ENCODE measurements around the gene CHI3L1. TPM values are rescaled to one million over a fixed set of nuclear protein-coding genes. Genes with fewer than 3 reads are reported as not detected.
A peak's percentile ranks its signal among the peaks of the same experiment; 100 is the strongest.

Gene CHI3L1
- total RNA-seq, 2 donors from 2014 or later: 0.68 to 5.0 TPM

DNA sequence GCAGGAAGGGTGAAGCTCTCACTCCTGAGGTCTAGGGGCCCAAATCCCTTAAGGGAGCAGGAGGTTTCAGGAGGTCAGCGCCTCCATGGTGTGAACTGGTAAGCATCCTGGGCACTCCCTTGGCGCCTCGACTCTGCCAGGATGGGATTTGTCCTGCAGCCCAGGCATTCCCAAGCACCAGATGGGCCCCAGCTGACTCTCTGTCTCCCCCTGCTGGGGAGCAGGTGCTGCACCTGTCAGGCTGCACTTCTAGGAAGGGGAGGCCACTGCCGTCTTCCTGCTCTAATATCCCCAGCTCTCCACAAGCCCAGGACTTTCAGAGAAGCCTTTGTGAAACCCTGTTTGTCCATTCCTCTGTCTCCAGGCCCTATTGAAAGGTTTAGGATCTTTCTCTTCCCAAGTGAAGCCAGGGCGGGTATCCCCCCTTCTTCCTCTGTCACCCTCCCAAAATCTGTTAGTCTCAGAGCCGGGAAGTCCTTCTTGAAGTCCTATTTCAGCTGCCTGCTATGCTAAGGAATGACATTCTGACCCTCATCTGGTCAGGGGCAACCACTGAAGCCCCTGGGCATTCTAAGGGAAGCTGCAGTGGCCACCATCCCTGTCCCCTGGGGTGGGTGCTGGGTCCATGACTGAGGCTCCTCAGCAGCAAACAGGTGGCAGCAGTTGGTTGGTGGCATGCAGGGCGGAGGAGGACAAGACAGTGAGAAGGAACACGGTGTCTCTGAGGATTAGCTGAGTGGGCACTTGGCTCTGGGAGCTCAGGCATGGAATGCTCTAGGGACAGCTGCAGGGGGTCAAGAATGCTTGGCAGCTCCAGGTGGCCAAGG is 14.1 kb downstream of the CHI3L1 start:
- H3K27me3 ChIP-seq (replicated peaks; ENCODE audit: insufficient read depth): no peaks in the 10 kb centered on the region
- H3K4me1 ChIP-seq (ENCODE audit: control insufficient read depth in 1 of 2, low read depth in 2 of 2): no peaks in the 10 kb centered on the region
- no peak overlapping the region for H3K4me3 ChIP-seq
- no peak overlapping the region for H3K27ac ChIP-seq
- no peak for DNase-seq (ENCODE audit: low spot score)
- H3K36me3 ChIP-seq: no peaks in the 10 kb centered on the region
- no peak for ATAC-seq (ENCODE audit: insufficient number of reproducible peaks, low FRiP score, low read depth)
- TF ChIP-seq, protein P1, sequence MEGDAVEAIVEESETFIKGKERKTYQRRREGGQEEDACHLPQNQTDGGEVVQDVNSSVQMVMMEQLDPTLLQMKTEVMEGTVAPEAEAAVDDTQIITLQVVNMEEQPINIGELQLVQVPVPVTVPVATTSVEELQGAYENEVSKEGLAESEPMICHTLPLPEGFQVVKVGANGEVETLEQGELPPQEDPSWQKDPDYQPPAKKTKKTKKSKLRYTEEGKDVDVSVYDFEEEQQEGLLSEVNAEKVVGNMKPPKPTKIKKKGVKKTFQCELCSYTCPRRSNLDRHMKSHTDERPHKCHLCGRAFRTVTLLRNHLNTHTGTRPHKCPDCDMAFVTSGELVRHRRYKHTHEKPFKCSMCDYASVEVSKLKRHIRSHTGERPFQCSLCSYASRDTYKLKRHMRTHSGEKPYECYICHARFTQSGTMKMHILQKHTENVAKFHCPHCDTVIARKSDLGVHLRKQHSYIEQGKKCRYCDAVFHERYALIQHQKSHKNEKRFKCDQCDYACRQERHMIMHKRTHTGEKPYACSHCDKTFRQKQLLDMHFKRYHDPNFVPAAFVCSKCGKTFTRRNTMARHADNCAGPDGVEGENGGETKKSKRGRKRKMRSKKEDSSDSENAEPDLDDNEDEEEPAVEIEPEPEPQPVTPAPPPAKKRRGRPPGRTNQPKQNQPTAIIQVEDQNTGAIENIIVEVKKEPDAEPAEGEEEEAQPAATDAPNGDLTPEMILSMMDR (IDR thresholded peaks at IDR 0.05): peak; percentile 78
- no peaks in the 10 kb centered on the region for H3K9me3 ChIP-seq

DNA sequence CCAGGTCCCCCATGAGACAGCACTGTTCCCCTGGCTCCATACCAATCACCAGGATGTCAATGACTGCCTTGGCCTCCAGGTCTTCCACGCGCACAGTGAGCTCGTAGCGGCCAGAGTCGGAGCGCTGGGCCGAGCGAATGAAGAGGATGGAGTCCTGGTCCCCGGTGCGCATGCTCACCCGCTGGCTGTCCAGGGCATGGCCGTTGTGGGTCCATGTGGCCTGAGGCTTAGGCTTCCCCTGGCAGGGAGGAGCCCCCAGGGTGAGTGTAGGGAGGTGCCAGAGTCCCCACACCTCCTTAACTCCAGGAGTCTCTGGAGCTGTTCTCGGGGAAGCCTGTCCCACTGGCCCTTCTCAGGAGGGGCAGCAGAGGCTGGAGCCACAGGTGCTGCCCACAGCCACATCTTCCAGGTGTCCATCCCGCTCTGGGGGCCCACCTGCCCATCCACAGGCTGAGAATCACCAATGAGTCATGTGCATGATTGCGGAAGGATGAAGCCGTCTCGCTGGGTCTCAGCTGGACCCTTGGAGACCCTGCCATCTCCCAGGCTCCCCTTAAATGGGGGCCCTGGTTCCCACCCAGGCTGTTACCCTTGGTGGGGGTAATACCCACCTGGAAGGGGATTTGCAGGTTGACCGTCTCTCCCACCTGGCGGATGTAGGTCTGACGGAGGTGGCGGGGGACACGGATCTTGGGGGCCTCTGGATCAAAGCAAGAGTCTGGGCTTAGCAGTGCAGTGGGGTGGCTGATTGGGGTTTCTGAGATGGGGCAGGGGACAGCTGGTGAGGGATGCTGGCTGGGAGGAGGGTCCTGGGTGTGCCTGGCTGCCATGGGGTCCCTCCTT is 14.9 kb downstream of the CHI3L1 start:
- DNase-seq (ENCODE audit: low spot score) (no peak), ATAC-seq (ENCODE audit: insufficient number of reproducible peaks, low FRiP score, low read depth) (no peak)
- TF ChIP-seq, protein P1 (IDR thresholded peaks at IDR 0.05): no peak
- Histone ChIP-seq H3K36me3 (no peaks in the 10 kb centered on the region), H3K4me3 (no peak overlapping the region), H3K27me3 (replicated peaks; ENCODE audit: insufficient read depth) (no peaks in the 10 kb centered on the region), H3K4me1 (ENCODE audit: control insufficient read depth in 1 of 2, low read depth in 2 of 2) (no peaks in the 10 kb centered on the region), H3K9me3 (no peaks in the 10 kb centered on the region), H3K27ac (no peak overlapping the region)

DNA sequence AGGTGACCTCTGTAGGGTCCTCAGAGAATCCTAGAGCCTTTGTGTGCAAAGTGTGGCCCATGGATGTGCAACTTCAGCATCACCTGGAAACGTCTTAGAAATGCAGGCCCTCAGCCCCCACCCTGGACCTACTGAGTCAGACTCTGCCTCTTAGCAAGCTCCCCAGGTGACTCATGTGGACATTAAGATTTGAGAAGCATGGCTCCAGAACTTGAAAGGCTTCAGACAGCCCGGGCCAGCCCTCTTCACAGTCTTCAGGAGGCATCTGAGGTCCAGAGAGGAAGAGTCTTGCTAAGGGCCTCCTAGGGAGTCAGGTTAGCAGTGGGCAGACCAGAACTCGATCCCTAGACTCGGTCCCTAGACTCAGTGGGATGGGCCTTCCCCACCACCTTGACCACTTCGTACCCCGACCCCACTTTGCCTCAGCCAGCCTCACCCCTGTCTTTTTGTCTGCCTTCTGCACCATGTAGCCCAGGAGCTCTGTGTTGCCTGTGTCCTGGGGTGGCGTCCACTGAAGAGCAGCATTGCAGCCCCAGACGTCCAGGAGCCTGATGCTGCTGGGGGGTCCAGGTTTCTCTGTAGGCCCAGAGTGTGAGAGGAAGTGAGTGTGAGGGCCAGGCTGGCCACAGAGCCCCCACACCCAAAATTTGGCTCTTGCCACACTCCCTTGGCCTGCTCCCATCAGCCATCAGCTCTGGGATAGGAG is 15.7 kb downstream of the CHI3L1 start:
- H3K27me3 ChIP-seq (replicated peaks; ENCODE audit: insufficient read depth): no peaks in the 10 kb centered on the region
- no peak for DNase-seq (ENCODE audit: low spot score)

DNA sequence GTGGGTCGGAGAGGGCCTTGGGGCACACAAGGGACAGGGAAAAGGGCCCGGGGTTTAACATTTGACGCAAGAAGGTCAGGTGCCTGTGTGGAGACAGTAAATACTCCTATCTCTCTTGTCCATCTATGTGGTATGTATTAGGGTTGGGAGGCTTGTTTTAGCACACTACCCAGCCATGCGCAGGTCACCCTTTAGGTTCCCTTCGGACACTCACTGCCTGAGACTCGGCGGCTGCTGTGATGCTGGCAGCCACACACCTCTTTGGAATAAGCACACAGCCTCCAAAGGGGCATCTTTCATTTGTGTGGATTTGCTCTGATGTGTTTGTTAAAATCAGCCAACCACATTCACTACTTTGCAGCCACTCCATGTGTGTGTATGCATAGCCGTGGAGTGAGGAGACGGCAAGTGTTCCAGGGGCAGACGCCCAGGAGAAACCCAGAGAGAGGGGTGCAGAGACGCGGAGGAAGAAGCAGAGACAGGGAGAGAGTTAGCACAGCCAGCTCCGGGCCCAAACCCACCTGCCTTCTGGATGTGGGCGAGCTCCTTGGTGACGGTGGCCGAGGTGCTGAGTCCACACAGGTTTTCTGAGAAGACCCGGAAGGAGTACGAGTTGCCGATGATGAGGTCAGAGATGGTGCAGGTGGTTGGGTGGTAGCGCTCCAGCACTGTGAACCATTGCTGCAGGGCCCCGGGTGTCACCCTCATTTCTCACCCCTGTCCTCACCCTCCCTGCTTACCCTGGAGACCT is 16.6 kb downstream of the CHI3L1 start:
- ATAC-seq (ENCODE audit: insufficient number of reproducible peaks, low FRiP score, low read depth) (no peak), DNase-seq (ENCODE audit: low spot score) (no peak)
- Histone ChIP-seq H3K4me1 (ENCODE audit: control insufficient read depth in 1 of 2, low read depth in 2 of 2) (no peaks in the 10 kb centered on the region), H3K4me3 (no peak overlapping the region), H3K27me3 (replicated peaks; ENCODE audit: insufficient read depth) (no peaks in the 10 kb centered on the region), H3K27ac (no peak overlapping the region), H3K36me3 (no peaks in the 10 kb centered on the region), H3K9me3 (no peaks in the 10 kb centered on the region)
- TF ChIP-seq, protein P1 (IDR thresholded peaks at IDR 0.05): no peak

More for the DNA sequence above, 15.7 kb downstream of the CHI3L1 start:
- Histone ChIP-seq H3K4me3 (no peak overlapping the region), H3K4me1 (ENCODE audit: control insufficient read depth in 1 of 2, low read depth in 2 of 2) (no peaks in the 10 kb centered on the region), H3K36me3 (no peaks in the 10 kb centered on the region), H3K27ac (no peak overlapping the region), H3K9me3 (no peaks in the 10 kb centered on the region)
- no peak for ATAC-seq (ENCODE audit: insufficient number of reproducible peaks, low FRiP score, low read depth)
- TF ChIP-seq, protein P1 (IDR thresholded peaks at IDR 0.05): no peak
